ENCODE data around the gene PALLD.

DNA sequence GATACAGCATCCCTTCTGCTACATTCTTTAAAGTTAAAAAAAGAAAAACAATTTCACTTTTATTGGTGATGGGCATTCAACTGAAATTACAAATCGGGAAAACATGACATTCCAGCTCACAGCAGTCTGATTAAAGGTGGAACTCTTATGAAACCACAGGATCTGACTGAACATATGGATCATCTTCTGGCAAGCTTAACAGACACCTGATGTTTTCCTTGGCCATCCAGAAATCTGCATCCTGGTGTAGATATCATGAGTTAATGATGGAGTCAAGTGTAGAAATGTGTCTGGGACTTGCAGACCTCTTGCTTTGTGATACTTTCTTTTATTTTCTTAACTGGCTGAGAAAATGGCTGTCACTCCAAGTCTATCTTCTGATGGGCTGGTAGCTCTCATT is 345.3 kb downstream of the PALLD start:
- TF ChIP-seq EZH2phosphoT487 (IDR thresholded peaks at IDR 0.05; ENCODE audit: insufficient read depth, low read depth) (no peak), EZH2 (IDR thresholded peaks at IDR 0.05; ENCODE audit: insufficient read depth, poor library complexity, severe bottlenecking) (no peak)

All from GM23248 (cell line).